Liver (tissue), 9 donors: Measurements from ENCODE around the gene ODAM. TPM values are rescaled to one million over a fixed set of nuclear protein-coding genes. Genes with fewer than 3 reads are reported as not detected.

Source experiments
- DNase-seq: peaks from one replicate; pipeline ENCODE4 v3.0.0-alpha.2; 2017; ENCODE audit warnings: low spot score
- H3K27ac ChIP-seq, 2 donors: one replicate each; pipeline ENCODE4 v1.7.0; 2013; ENCODE audit warnings: inconsistent platforms in 2 of 2, low read length in 2 of 2, control low read depth in 1 of 2, low read depth in 1 of 2, mild to moderate bottlenecking in 1 of 2
- H3K27me3 ChIP-seq, 4 donors: one replicate each; pipeline versions ENCODE4 v1.6.1 to v1.7.0; 2013; ENCODE audit warnings: low read length in 3 of 4, inconsistent platforms in 1 of 4, mild to moderate bottlenecking in 1 of 4, moderate library complexity in 1 of 4; ENCODE audit not compliant: control insufficient read depth in 4 of 4, insufficient read depth in 4 of 4
- H3K36me3 ChIP-seq, 4 donors: one replicate each; pipeline versions ENCODE4 v1.6.1 to v1.7.0; 2013; ENCODE audit warnings: low read length in 3 of 4, mild to moderate bottlenecking in 3 of 4, low read depth in 1 of 4, moderate library complexity in 1 of 4; ENCODE audit not compliant: control insufficient read depth in 4 of 4, insufficient read depth in 3 of 4
- H3K4me1 ChIP-seq, 4 donors: one replicate each; pipeline versions ENCODE4 v1.6.1 to v1.7.0; 2013; ENCODE audit warnings: low read length in 3 of 4, mild to moderate bottlenecking in 3 of 4, moderate library complexity in 1 of 4; ENCODE audit not compliant: control insufficient read depth in 4 of 4, insufficient read depth in 4 of 4
- H3K4me3 ChIP-seq, 3 donors: one replicate each; pipeline versions ENCODE4 v1.6.1 to v1.7.0; 2013; ENCODE audit warnings: low read length in 3 of 3, control low read depth in 1 of 3, low read depth in 1 of 3, mild to moderate bottlenecking in 1 of 3
- H3K9ac ChIP-seq, 2 donors: one replicate each; pipeline ENCODE4 v1.7.0; 2013; ENCODE audit warnings: low read length in 2 of 2, mild to moderate bottlenecking in 2 of 2, moderate library complexity in 2 of 2, control low read depth in 1 of 2, low read depth in 1 of 2
- H3K9me3 ChIP-seq, 4 donors: one replicate each; pipeline versions ENCODE4 v1.6.1 to v1.7.0; 2013; ENCODE audit warnings: low read length in 3 of 4; ENCODE audit not compliant: control insufficient read depth in 4 of 4
- ATF3 ChIP-seq: IDR thresholded peaks from 2 replicates; pipeline ENCODE4 v1.6.1; 2016; ENCODE audit warnings: antibody characterized with exemption
- CTCF ChIP-seq: fragments of 150-350 bp; IDR thresholded peaks from 2 replicates; pipeline ENCODE4 v1.5.1; 2017; ENCODE audit warnings: improper control_type of control experiment, low read depth, low read length; ENCODE audit not compliant: missing input control
- EGR1 ChIP-seq, 2 donors: IDR thresholded peaks; 2 replicates each; pipeline ENCODE4 v1.6.1; 2016 to 2018; ENCODE audit warnings: antibody characterized with exemption in 2 of 2, low read depth in 2 of 2
- FOXA1 ChIP-seq: IDR thresholded peaks from 2 replicates; pipeline ENCODE4 v1.6.1; 2016; ENCODE audit warnings: antibody characterized with exemption
- FOXA2 ChIP-seq: IDR thresholded peaks from 2 replicates; pipeline ENCODE4 v1.6.1; 2016; ENCODE audit warnings: antibody characterized with exemption
- GABPA ChIP-seq, 2 donors: IDR thresholded peaks in 1 of 2; conservative IDR thresholded peaks in 1 of 2; 2 replicates each; pipeline ENCODE4 v1.6.1; 2016; ENCODE audit warnings: antibody characterized with exemption in 2 of 2, mild to moderate bottlenecking in 1 of 2, moderate library complexity in 1 of 2
- HNF4A ChIP-seq, 2 donors: conservative IDR thresholded peaks; 2 replicates each; pipeline ENCODE4 v1.6.1; 2016; ENCODE audit warnings: antibody characterized with exemption in 2 of 2, mild to moderate bottlenecking in 2 of 2
- HNF4G ChIP-seq: IDR thresholded peaks from 2 replicates; pipeline ENCODE4 v1.6.1; 2016; ENCODE audit warnings: antibody characterized with exemption
- JUND ChIP-seq, 2 donors: IDR thresholded peaks; 2 replicates each; pipeline ENCODE4 v1.6.1; 2016; ENCODE audit warnings: antibody characterized with exemption in 2 of 2
- MAX ChIP-seq: IDR thresholded peaks from 2 replicates; pipeline ENCODE4 v1.6.1; 2016; ENCODE audit warnings: antibody characterized with exemption
- NR2F2 ChIP-seq: IDR thresholded peaks from 2 replicates; pipeline ENCODE4 v1.6.1; 2016; ENCODE audit warnings: antibody characterized with exemption
- RAD21 ChIP-seq, 2 donors: IDR thresholded peaks; 2 replicates each; pipeline ENCODE4 v1.6.1; 2016; ENCODE audit warnings: antibody characterized with exemption in 2 of 2, mild to moderate bottlenecking in 2 of 2
- REST ChIP-seq: IDR thresholded peaks from 2 replicates; pipeline ENCODE4 v1.6.1; 2016; ENCODE audit warnings: antibody characterized with exemption, mild to moderate bottlenecking
- RXRA ChIP-seq, 2 donors: IDR thresholded peaks; 2 replicates each; pipeline ENCODE4 v1.6.1; 2017 to 2018; ENCODE audit warnings: antibody characterized with exemption in 2 of 2, mild to moderate bottlenecking in 1 of 2
- SP1 ChIP-seq: IDR thresholded peaks from 2 replicates; pipeline ENCODE4 v1.6.1; 2018; ENCODE audit warnings: antibody characterized with exemption, mild to moderate bottlenecking
- TAF1 ChIP-seq: conservative IDR thresholded peaks from 2 replicates; pipeline ENCODE4 v1.6.1; 2016; ENCODE audit warnings: antibody characterized with exemption, mild to moderate bottlenecking
- YY1 ChIP-seq: IDR thresholded peaks from 2 replicates; pipeline ENCODE4 v1.6.1; 2016; ENCODE audit warnings: antibody characterized with exemption, mild to moderate bottlenecking
- ZBTB33 ChIP-seq: IDR thresholded peaks from 2 replicates; pipeline ENCODE4 v1.6.1; 2016; ENCODE audit warnings: antibody characterized with exemption
- WGBS: extraction: QIAGEN DNeasy Blood & Tissue Kit; methylation state at CpG from one replicate; pipeline ENCODE4 v1.1.7; 2013; 5-methylcytosine and 5-hydroxymethylcytosine counted together
- polyA plus RNA-seq, 2 donors: library from polyadenylated mRNA; stranded (reverse) in 1 of 2; unstranded in 1 of 2; fragments of 200-250 nt in 1 of 2; fragments of >200 nt in 1 of 2; fragmentation: Nextera tagmentation in 1 of 2; extraction: Ambion mirVana in 1 of 2; gene quantifications; one replicate each; pipeline versions ENCODE4 v1.2.1 to v1.2.3, GENCODE V29; 2013 to 2015
- total RNA-seq, 2 donors: library from RNA; depleted of rRNA; stranded (reverse); fragments of >200 nt; gene quantifications; one replicate each; pipeline ENCODE4 v1.2.3, GENCODE V29; 2014
- donor health status: healthy.
- donor health status: healthy.
- donor health status: healthy.
- donor health status: healthy.
- donor health status: healthy.

The ODAM gene
- total and polyA plus RNA-seq, 4 donors = 0.25 to 0.28 TPM; not detected in 2

- Histone ChIP-seq H3K4me3 (no peak overlapping the region), H3K27ac (no peak overlapping the region), H3K9me3 (no peaks in the 10 kb centered on the region), H3K9ac (no peak overlapping the region), H3K27me3 (no peaks in the 10 kb centered on the region), H3K4me1 (peaks cover 0 to 13% (median 4%) of the 10 kb centered on the region in 4 donors), H3K36me3 (no peaks in the 10 kb centered on the region)
- 83% methylated on average over 1 of the region's 1 CpG for WGBS
- TF ChIP-seq FOXA2 (no peak), ATF3 (no peak), TAF1 (no peak), YY1 (no peak), HNF4G (no peak), HNF4A (conservative IDR thresholded peaks at IDR 0.05) (no peak), GABPA (IDR thresholded peaks at IDR 0.05 in 1 of 2, conservative IDR thresholded peaks at IDR 0.05 in 1 of 2) (no peak), NR2F2 (no peak), FOXA1 (no peak), SP1 (no peak), MAX (no peak), JUND (IDR thresholded peaks at IDR 0.05) (no peak), RAD21 (IDR thresholded peaks at IDR 0.05) (no peak), CTCF (no peak), ZBTB33 (no peak), RXRA (IDR thresholded peaks at IDR 0.05) (no peak), EGR1 (IDR thresholded peaks at IDR 0.05; ENCODE audit: low read depth in 2 of 2) (no peak), REST (no peak)
- no peak for DNase-seq
Observed at GRCh38 chr4:70181864-70182263, 13.7 kb upstream of the ODAM start.
